ENCODE data around the gene TAS2R3.
A peak's percentile ranks its signal among the peaks of the same experiment; 100 is the strongest.
"Not testable (repeated sequence)": the region's sequence is repeated elsewhere in the genome, so short reads cannot be mapped to it uniquely, and the experiment has no call there.

The TAS2R3 gene, protein sequence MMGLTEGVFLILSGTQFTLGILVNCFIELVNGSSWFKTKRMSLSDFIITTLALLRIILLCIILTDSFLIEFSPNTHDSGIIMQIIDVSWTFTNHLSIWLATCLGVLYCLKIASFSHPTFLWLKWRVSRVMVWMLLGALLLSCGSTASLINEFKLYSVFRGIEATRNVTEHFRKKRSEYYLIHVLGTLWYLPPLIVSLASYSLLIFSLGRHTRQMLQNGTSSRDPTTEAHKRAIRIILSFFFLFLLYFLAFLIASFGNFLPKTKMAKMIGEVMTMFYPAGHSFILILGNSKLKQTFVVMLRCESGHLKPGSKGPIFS

DNA sequence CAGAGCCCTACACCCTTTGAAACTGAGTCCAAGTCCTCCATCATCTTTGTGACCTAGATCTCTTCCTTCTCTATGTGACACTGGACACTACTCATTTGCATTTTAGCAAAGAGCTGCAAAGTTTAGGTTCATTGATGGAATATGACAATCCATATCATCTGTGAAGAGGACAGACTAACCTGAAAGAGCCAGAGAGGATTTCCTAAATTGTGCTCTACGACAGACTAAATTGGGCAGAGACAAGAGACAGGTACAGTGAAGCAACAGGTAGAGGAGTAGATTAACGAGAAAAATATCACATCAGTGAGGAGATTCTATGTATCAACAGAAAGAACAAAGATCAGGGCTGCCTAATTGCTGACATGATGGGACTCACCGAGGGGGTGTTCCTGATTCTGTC lies at the start of gene TAS2R3:
TAS2R3 (plus strand) TSS at position 301 of the 400 bp plus-strand sequence; CDS start at position 363, 62 bp downstream.
- no peak for DNase-seq (ENCODE audit: low spot score)

GRCh38 chr7:141714571-141714970 lies 49.3 kb upstream of the TAS2R3 start:
- DNase-seq (ENCODE audit: low spot score) = no peak

- no peak for DNase-seq (ENCODE audit: low spot score)
Measured at GRCh38 chr7:141715018-141715417, 48.9 kb upstream of the TAS2R3 start.

DNA sequence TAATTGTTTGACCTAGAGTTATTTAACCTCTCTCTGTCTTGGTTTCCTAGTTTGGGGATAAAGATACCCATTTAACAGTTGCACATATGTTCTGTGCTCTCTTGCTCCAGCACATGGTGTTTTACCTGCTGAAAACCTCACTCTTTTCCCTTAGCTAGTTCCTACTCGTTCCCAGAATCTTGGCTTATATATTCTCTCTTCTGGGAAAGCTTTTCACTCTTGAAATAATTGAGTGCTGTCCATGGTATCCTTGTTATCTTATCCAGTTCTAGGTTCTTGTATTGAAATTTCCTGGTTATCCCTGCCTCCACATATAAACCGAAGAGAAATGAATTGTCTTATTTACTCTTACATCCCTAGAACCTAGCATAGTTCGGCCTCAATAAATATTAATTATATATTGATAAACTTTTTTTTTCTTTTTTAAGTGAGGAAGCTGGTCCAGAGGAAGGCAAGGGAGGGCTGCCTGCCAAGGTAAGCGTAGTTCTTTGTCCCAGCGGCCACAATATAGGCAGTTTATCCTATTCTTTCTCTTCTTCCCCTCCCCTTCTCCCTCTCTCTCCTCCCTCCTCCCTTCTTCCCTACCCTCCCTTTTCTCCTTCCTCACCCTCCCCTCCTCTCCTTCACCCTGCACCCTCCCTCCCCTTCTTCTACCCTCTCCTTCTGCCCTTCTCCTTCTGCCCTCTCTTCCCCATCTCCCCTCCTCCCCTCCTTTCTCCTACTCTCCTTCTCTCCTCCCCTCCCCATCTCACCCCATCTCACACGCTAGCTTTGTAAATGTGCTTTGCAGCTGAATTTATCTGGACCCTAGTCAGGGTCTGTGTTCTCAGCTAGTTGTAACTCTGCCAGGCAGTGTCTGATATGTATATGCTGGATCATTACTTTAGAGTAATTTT lies 47.9 kb upstream of the TAS2R3 start:
- no peak for DNase-seq (ENCODE audit: low spot score)

GRCh38 chr7:141717450-141717849 lies 46.4 kb upstream of the TAS2R3 start:
- DNase-seq (ENCODE audit: low spot score) = no peak

DNA sequence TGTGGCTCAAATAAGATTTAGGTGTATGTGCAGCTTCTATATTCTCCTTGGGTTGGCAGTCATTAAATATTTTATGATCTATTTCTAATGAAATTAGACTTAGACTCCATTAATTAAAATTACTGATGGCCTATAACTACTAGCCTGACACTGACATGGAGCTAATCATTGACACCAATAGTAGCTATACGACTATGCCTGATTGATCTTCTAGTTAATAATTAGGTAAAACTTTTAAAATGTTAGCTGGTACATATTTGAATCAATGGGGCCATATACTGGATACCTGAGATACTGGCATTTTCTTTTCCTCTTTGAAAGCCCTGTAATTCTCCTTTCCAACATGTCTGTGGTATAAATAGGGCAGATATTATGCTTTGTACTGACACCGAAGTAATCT lies 41.4 kb upstream of the TAS2R3 start:
- no peak for DNase-seq (ENCODE audit: low spot score)

- DNase-seq (ENCODE audit: low spot score) = no peak
Measured at GRCh38 chr7:141729020-141729419, 34.9 kb upstream of the TAS2R3 start.

- DNase-seq (ENCODE audit: low spot score) = no peak
Measured at GRCh38 chr7:141731476-141732149, 32.3 kb upstream of the TAS2R3 start.

GRCh38 chr7:141737118-141737835 lies 26.6 kb upstream of the TAS2R3 start:
- no peak for DNase-seq (ENCODE audit: low spot score)

GRCh38 chr7:141737836-141738591 lies 25.9 kb upstream of the TAS2R3 start, which contains the start of gene SSBP1:
Gene SSBP1 (plus strand): TSS chr7:141738358. CDS start chr7:141739167, 809 bp downstream.
- DNase-seq (ENCODE audit: low spot score) = peak; percentile 90

GRCh38 chr7:141738592-141739013 lies 25.3 kb upstream of the TAS2R3 start:
- DNase-seq (ENCODE audit: low spot score) = no peak

- no peak for DNase-seq (ENCODE audit: low spot score)
Measured at GRCh38 chr7:141739250-141739649, 24.6 kb upstream of the TAS2R3 start.

DNA sequence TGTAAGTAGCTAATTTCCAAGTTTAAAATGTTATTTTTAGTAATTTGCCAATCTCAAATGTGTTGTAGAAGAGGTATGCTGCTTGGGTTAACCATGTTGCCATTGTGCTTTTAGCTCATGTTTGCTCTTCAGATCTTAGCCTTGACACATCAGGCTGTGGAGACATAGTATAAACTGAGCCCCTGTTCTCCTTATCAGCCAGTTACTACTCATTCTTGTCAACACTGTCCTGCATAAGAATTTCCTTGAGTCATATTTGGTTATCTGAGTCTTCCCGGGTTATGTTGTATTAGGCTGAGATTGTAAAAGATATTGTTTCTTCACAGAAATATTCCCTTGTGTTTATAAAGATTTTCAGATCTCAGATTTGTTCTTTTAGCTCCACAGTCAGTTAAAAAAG lies 21.7 kb upstream of the TAS2R3 start:
- DNase-seq (ENCODE audit: low spot score) = no peak

DNA sequence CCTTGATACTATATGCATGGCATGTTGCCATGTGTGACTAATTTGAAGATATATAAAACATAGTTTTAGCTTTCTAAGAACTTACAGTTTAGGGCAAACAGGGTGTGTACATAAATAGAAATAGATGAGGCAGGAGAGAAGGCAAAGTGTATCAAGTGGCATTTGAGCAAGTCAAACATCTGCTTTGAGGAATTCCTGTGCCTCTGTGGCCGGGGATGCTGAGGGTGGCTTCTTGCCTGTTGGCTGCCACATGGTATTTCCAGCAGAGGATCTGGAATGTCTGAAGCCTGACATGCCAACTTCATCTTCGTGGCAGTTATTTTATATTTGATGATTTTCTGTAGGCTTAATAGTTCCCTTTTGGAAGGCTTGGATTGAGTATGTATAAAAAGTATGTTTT lies 19.8 kb upstream of the TAS2R3 start:
- no peak for DNase-seq (ENCODE audit: low spot score)

- no peak for DNase-seq (ENCODE audit: low spot score)
Measured at GRCh38 chr7:141748396-141748795, 15.5 kb upstream of the TAS2R3 start.

DNA sequence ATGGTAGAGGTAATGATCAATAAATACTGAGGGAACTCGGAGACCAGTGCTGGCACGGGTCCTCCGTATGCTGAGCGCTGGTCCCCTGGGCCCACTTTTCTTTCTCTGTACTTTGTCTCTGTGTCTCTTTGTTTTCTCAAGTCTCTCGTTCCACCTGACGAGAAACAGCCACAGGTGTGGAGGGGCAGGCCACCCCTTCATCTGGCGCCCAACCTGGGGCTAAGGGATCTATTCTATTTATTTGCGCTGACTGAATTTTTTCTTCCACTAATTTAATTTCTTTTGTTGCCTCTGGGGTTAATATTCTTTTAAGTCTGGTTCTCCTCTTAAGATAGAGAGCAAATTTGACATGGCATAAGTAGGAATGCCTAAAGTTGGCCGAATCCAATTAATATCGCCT lies 12.0 kb upstream of the TAS2R3 start:
- DNase-seq (ENCODE audit: low spot score) = not testable (repeated sequence)

DNA sequence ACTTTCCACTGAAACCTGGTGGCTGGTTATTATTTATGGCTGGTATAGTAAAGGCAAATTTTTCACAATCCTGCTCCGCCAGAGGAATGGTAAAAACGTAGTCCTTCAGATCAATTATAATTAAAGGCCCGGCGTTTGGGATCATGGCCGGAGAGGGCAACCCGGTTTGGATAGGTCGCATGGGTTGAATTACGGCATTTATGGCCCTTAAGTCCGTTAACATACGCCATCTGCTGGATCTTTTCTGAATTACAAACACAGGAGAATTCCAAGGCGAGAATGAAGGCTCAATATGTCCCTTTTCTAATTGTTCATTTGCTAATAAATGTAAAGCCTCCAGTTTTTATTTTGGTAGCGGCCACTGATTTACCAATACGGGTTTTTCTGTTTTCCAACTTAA lies 11.3 kb upstream of the TAS2R3 start:
- no peak for DNase-seq (ENCODE audit: low spot score)

DNA sequence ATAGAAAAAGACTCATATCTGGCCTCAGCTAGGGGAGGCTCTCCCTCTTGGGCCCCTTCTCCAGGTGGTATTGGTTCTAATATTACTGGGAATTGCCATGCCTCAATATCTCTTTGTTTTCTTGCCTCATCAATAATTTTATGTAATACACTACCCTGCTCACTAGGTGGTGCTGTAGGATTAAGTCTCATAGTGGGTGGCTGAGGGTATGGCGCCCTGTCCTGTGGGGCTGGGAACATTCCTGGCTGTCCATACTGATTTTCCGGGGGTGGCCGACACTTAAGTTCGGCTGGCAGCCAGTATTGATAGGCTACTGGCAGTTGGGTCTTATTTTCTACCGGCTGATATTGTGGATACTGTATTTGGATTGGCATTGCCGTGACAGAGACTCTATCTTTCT lies 9.0 kb upstream of the TAS2R3 start:
- no peak for DNase-seq (ENCODE audit: low spot score)

- not testable (repeated sequence) for DNase-seq (ENCODE audit: low spot score)
Measured at GRCh38 chr7:141770083-141770583, 6.2 kb downstream of the TAS2R3 start.

DNA sequence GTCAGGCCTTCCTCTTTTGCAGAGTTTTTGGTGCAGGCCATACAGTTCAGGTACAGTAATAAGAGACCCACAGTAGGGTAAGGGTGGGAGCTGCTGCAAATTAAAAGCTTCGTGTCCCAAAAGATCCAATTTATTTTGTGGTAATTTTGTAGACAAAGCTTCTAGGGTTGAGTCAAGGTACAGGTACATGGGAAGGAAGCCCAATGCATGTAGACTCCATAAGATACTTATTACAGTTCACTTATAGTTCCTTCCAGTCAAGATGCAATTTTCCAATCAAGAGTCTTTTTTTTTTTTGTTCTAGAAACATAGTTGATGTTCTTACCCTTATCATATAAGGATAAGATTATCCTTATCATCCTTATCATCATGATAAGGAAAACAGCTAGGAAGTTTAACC lies 12.5 kb downstream of the TAS2R3 start, which contains the start of gene TAS2R4:
TAS2R4 (plus strand) TSS at position 301 of the 400 bp plus-strand sequence. CDS start 1,815 bp downstream, outside the sequence.
- no peak for DNase-seq (ENCODE audit: low spot score)
